T-helper 2 cell treated with Interferon-gamma antibody and Interleukin-4, amounts not matched to agents 5 μg/mL and 100 μg/mL, for 36 hours (primary cell): ENCODE data around the gene TCFL5.

ENCODE experiments used
- DNase-seq: peaks from one replicate; pipeline ENCODE4 v3.0.0; 2021; ENCODE audit warnings: low spot score
- H3K27ac Mint-ChIP-seq: one replicate; pipeline ENCODE4 v1.8.0; 2021; ENCODE audit warnings: mild to moderate bottlenecking, mixed read lengths
- H3K27me3 Mint-ChIP-seq: one replicate; pipeline ENCODE4 v1.8.0; 2021; ENCODE audit warnings: low read depth, mixed read lengths
- H3K36me3 Mint-ChIP-seq: one replicate; pipeline ENCODE4 v1.8.0; 2021; ENCODE audit warnings: low read depth, mixed read lengths
- H3K4me1 Mint-ChIP-seq: one replicate; pipeline ENCODE4 v1.8.0; 2021; ENCODE audit warnings: low read depth, mixed read lengths
- H3K4me3 Mint-ChIP-seq: one replicate; pipeline ENCODE4 v1.8.0; 2022; ENCODE audit warnings: mild to moderate bottlenecking, moderate library complexity, mixed read lengths
- H3K9me3 Mint-ChIP-seq: one replicate; pipeline ENCODE4 v1.8.0; 2021; ENCODE audit warnings: mixed read lengths

The TCFL5 gene

GRCh38 chr20:62800314-62801259, 61.0 kb downstream of the TCFL5 start:
- no peaks in the 10 kb centered on the region for H3K27me3 Mint-ChIP-seq

DNA sequence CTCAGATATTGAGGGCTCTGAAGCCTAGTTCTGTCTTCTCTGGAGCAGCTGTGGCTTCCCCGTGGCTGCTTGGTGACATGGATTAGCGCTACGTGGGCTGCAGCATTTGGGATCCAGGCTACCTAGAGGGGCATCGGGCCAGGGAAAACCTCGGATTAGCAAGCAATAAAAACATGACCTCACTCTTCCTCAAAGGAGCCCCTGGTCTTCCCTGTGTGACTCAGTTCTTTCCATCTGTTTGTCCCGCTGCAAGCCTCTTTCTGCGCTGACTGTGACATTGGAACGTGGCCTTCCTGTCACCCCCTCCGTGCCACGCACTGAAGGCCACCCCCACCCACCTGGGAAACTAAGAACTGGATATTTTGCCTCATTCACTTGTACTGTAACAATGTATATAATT, 61.7 kb downstream of the TCFL5 start:
- Mint-ChIP-seq H3K4me3 (peak overlapping the region; percentile 34), H3K4me1 (peaks cover 16% of the 10 kb centered on the region), H3K27me3 (no peaks in the 10 kb centered on the region), H3K36me3 (peaks cover 31% of the 10 kb centered on the region), H3K9me3 (no peaks in the 10 kb centered on the region), H3K27ac (peak overlapping the region; percentile 38)
- DNase-seq = no peak

More at GRCh38 chr20:62800314-62801259, 61.0 kb downstream of the TCFL5 start:
- H3K4me3 Mint-ChIP-seq = no peak overlapping the region
- H3K9me3 Mint-ChIP-seq = no peaks in the 10 kb centered on the region
- H3K36me3 Mint-ChIP-seq = peaks cover 31% of the 10 kb centered on the region
- H3K4me1 Mint-ChIP-seq = peaks cover 16% of the 10 kb centered on the region
- H3K27ac Mint-ChIP-seq = no peak overlapping the region
- DNase-seq = no peak

DNA sequence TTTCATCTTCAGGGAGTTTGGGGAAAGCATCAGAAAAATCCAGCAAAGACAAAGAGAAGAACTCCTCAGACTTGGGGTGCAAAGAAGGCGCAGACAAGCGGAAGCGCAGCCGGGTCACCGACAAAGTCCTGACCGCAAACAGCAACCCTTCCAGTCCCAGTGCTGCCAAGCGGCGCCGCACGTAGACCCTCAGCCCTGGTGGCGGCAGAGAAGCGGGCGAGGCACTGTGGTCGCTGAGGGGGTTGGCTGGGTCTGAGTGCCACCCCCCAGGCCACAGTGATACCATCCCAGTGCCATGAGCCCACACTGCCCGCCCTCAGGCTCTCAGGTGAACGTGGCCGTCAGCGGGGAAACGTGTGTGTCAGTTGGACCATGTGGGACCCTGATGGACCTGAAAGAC, 62.2 kb downstream of the TCFL5 start:
- Mint-ChIP-seq H3K27ac (no peak overlapping the region), H3K27me3 (no peaks in the 10 kb centered on the region), H3K4me3 (no peak overlapping the region), H3K9me3 (no peaks in the 10 kb centered on the region), H3K36me3 (peaks cover 29% of the 10 kb centered on the region), H3K4me1 (peaks cover 16% of the 10 kb centered on the region)
- no peak for DNase-seq

DNA sequence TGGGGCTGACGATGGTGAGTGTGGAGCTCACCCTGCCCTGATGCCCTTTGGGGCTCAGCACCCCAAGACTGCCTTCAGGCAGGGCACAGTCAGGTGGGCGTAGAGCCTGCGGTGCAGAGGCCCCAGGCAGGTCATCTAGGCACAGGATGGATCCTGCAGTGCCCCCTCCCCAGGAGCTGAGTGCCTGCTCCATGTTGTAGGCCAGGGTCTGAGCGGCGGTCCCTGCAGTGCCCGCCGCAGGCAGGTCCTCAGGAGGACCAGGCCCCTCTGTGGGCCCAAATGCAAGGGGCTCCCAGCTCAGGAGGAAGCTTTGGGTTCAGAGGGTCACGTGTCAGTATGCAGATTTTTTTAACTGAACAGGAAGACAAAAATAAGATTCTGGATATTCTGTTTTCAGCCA, 62.6 kb downstream of the TCFL5 start:
- H3K27ac Mint-ChIP-seq = no peak overlapping the region
- no peak for DNase-seq
- H3K4me1 Mint-ChIP-seq = peaks cover 15% of the 10 kb centered on the region
- H3K27me3 Mint-ChIP-seq = no peaks in the 10 kb centered on the region
- H3K9me3 Mint-ChIP-seq = no peaks in the 10 kb centered on the region
- peaks cover 29% of the 10 kb centered on the region for H3K36me3 Mint-ChIP-seq
- no peak overlapping the region for H3K4me3 Mint-ChIP-seq

GRCh38 chr20:62797671-62798532, 63.7 kb downstream of the TCFL5 start:
- no peak for DNase-seq
- peak overlapping the region; percentile 37 for H3K27ac Mint-ChIP-seq
- H3K9me3 Mint-ChIP-seq = no peaks in the 10 kb centered on the region
- H3K4me1 Mint-ChIP-seq = peaks cover 16% of the 10 kb centered on the region
- no peaks in the 10 kb centered on the region for H3K27me3 Mint-ChIP-seq
- peaks cover 26% of the 10 kb centered on the region for H3K36me3 Mint-ChIP-seq
- H3K4me3 Mint-ChIP-seq = peak overlapping the region; percentile 85

- H3K4me1 Mint-ChIP-seq = peaks cover 19% of the 10 kb centered on the region
- H3K4me3 Mint-ChIP-seq = peak overlapping the region; percentile 85
These were observed 64.7 kb downstream of the TCFL5 start for GRCh38 chr20:62796699-62797491.

DNA sequence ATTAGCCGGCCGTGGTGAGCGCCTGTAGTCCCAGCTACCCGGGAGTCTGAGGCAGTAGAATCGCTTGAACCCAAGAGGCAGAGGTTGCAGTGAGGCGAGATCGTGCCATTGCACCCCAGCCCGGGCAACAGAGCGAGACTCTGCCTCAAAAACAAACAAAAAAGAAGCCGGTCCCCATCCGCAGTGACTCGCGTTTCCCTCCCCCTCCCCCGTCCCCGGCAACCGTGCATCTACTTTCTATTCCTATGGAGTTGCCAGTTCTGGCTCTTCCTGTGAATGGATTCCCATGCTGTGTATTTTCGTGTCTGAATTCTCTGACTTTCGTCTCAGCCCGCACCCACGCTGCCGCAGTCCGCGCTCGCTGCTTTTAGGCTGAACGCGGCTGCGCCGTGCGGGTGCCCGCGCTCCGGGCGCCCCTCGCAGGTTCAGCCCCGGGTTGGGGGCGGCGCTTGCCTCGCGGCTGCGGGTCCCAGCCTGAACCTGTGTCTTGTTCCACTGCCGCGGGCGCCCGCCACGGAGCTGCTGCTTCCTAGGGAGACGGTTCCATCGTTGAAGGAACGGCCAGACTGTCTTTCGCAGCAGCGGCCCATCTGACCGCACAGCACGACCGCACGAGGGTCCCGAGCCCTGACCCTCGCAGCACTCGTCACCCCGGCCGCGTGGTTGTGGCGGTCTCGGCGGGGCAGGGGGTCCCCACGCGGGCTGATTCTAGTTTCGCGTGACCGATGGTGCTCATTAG, 66.4 kb downstream of the TCFL5 start:
- H3K27ac Mint-ChIP-seq = peak overlapping the region; percentile 95
- peaks cover 21% of the 10 kb centered on the region for H3K36me3 Mint-ChIP-seq

More at GRCh38 chr20:62796699-62797491, 64.7 kb downstream of the TCFL5 start:
- H3K36me3 Mint-ChIP-seq = peaks cover 26% of the 10 kb centered on the region
- H3K27me3 Mint-ChIP-seq = no peaks in the 10 kb centered on the region
- no peaks in the 10 kb centered on the region for H3K9me3 Mint-ChIP-seq
- DNase-seq = no peak
- peak overlapping the region; percentile 88 for H3K27ac Mint-ChIP-seq

DNA sequence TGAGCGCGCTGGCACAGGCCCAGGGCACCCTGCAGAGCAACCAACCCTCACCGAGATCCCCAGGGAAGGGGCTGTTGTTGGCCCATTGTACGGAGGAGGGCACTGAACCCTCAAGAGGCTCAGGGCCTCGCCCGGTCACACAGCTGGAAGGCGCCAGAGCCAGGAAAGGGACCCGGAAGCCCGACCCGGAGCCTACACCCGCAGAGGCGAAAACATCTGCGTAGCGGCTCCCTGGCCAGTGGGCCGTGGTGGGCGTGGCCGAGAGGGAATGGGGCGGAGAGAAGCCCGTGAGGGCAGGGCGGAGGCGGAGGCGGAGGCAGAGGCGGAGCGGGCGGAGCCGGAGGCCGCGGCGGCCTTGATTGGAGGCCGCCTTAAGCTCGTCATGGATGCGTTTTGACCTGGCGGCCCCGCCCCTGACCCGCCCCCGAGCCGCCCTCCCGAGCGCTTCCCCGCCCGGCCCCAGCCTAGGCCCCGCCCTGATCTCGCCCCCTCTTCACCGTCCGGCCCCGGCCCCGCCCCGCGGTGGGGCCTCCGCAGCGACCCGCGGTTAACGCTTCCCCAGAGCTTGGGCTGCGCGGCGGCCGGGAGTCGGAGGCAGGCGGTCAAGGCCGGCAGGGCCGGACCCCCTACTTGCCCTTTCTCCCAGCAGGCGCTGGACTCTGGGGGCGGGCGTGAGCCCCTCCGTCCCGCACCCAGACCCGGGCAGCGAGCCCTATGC, 67.5 kb downstream of the TCFL5 start:
- H3K36me3 Mint-ChIP-seq = peaks cover 11% of the 10 kb centered on the region
- peak overlapping the region; percentile 93 for H3K27ac Mint-ChIP-seq
- DNase-seq = peak; percentile 97
- peaks cover 21% of the 10 kb centered on the region for H3K4me1 Mint-ChIP-seq
- no peaks in the 10 kb centered on the region for H3K9me3 Mint-ChIP-seq
- H3K27me3 Mint-ChIP-seq = no peaks in the 10 kb centered on the region
- peak overlapping the region; percentile 88 for H3K4me3 Mint-ChIP-seq

More for the DNA sequence above, 66.4 kb downstream of the TCFL5 start:
- Mint-ChIP-seq H3K4me1 (peaks cover 24% of the 10 kb centered on the region), H3K9me3 (no peaks in the 10 kb centered on the region), H3K27me3 (no peaks in the 10 kb centered on the region), H3K4me3 (peak overlapping the region; percentile 88)
- peak; percentile 74 for DNase-seq

DNA sequence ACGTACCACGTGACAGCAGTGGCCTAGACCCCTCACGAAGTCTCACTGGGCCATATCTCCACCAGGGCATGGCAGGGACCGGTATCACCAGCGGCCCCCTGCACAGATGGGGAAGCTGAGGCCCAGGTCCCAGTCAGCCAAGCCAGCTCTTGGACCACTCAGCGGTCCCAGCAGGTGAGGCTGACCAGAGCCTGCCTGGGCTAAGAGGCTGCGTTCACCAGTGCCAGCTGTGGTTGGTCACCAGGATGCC, 67.9 kb downstream of the TCFL5 start:
- H3K9me3 Mint-ChIP-seq = no peaks in the 10 kb centered on the region
- no peaks in the 10 kb centered on the region for H3K27me3 Mint-ChIP-seq
- peaks cover 20% of the 10 kb centered on the region for H3K4me1 Mint-ChIP-seq
- no peak for DNase-seq
- H3K4me3 Mint-ChIP-seq = peak overlapping the region; percentile 71
- H3K36me3 Mint-ChIP-seq = peaks cover 9% of the 10 kb centered on the region
- H3K27ac Mint-ChIP-seq = peak overlapping the region; percentile 90

DNA sequence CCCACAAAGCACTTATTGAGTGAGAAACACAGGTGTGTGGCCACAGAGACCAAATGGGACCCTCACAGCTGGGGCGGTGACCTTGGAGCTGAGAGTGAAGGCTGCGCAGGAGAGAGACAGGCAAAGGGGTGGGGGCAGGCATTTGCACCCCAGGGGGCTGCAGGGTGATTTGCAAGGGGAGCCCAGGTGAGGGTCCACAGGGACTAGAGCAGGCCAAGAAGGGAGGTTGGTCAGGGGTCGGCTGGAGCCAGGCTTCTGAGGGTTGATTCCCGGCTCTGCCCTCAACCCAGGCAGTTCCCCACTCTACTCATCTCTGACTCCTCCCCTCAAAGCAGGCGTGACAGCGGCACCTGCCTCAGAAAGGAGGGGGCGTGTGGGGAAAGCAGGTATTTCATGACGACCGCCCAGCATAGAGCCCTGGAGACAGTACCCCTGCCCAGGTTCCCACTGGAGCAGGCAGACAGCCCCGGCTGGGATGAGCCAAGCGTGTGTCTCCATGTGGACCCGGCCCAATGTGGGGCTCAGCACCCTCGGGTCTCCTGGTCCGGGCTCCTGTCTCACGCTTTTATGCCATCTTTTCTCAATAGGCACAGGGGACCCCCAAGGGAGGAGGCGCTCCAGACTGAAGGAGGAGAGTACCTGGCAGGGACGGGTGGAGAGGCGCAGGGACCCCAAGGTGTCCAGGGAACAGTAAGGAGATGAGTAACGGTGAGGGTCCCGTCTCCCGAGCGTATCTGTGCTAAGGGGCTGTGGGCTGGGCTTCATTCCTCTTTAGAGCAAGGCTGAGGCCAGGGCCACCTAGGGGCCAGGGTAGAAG, 68.5 kb downstream of the TCFL5 start:
- Mint-ChIP-seq H3K27ac (peak overlapping the region; percentile 90), H3K36me3 (peaks cover 4% of the 10 kb centered on the region), H3K27me3 (no peaks in the 10 kb centered on the region), H3K9me3 (no peaks in the 10 kb centered on the region), H3K4me3 (peak overlapping the region; percentile 71), H3K4me1 (peaks cover 22% of the 10 kb centered on the region)
- no peak for DNase-seq

- no peaks in the 10 kb centered on the region for H3K36me3 Mint-ChIP-seq
- H3K4me1 Mint-ChIP-seq = peaks cover 24% of the 10 kb centered on the region
- H3K27ac Mint-ChIP-seq = peak overlapping the region; percentile 90
- peaks cover 2% of the 10 kb centered on the region for H3K27me3 Mint-ChIP-seq
- no peak for DNase-seq
- H3K9me3 Mint-ChIP-seq = no peaks in the 10 kb centered on the region
- peak overlapping the region; percentile 38 for H3K4me3 Mint-ChIP-seq
These were observed 69.3 kb downstream of the TCFL5 start for GRCh38 chr20:62792182-62792939.
